GM12892 (cell line): ENCODE results near the gene GPR15.

ENCODE experiments used
- POLR2AphosphoS5 ChIP-seq: IDR thresholded peaks from 2 replicates; pipeline ENCODE4 v1.6.1; 2011; ENCODE audit warnings: low read depth, low read length, control low read depth
- TAF1 ChIP-seq: IDR thresholded peaks from 2 replicates; pipeline ENCODE4 v1.6.1; 2011; ENCODE audit warnings: low read depth, mild to moderate bottlenecking, control low read depth, low read length, borderline replicate concordance

GRCh38 chr3:98583766-98584165 lies 52.0 kb downstream of the GPR15 start:
- TF ChIP-seq TAF1 = no peak
- TF ChIP-seq POLR2AphosphoS5 = no peak
